RWPE2 (cell line): ENCODE data around the gene BCL7A.

Experiments used
- ATAC-seq: fragments of 200-7000 bp; cut with Tn5 transposase; 3 replicates; pipeline ENCODE4 v1.9.1; 2021; ENCODE audit warnings: low read depth
- DNase-seq: peaks from one replicate; pipeline ENCODE4 v3.0.0-alpha.2; 2020; ENCODE audit warnings: low spot score
- H3K27ac ChIP-seq: fragments of 450-650 bp; 2 replicates; pipeline ENCODE4 v1.5.1; 2017; ENCODE audit warnings: mild to moderate bottlenecking; ENCODE audit not compliant: poor library complexity, severe bottlenecking
- H3K27me3 ChIP-seq: fragments of 250-450 bp; sonication (Bioruptor Pico); 2 replicates; pipeline ENCODE4 v1.5.1; 2021; ENCODE audit warnings: mild to moderate bottlenecking, moderate library complexity; ENCODE audit not compliant: insufficient read depth, poor library complexity, severe bottlenecking
- H3K36me3 ChIP-seq: fragments of 250-450 bp; sonication (Bioruptor Pico); 2 replicates; pipeline ENCODE4 v1.5.1; 2020; ENCODE audit warnings: low read depth, mild to moderate bottlenecking, moderate library complexity
- H3K4me1 ChIP-seq: fragments of 250-450 bp; sonication (Bioruptor Pico); 2 replicates; pipeline ENCODE4 v1.5.1; 2021; ENCODE audit warnings: mild to moderate bottlenecking, moderate library complexity; ENCODE audit not compliant: insufficient read depth, poor library complexity, severe bottlenecking
- H3K4me3 ChIP-seq: fragments of 250-450 bp; sonication (Bioruptor Pico); 2 replicates; pipeline ENCODE4 v1.5.1; 2021; ENCODE audit warnings: mild to moderate bottlenecking, moderate library complexity; ENCODE audit not compliant: severe bottlenecking
- H3K9me3 ChIP-seq: fragments of 250-450 bp; sonication (Bioruptor Pico); 2 replicates; pipeline ENCODE4 v1.5.1; 2021; ENCODE audit warnings: mild to moderate bottlenecking, moderate library complexity; ENCODE audit not compliant: severe bottlenecking
- TF ChIP-seq, protein P1 (sequence below): fragments of 450-650 bp; IDR thresholded peaks from one replicate; pipeline ENCODE4 v1.5.1; 2017; ENCODE audit warnings: mild to moderate bottlenecking, moderate library complexity; ENCODE audit not compliant: poor library complexity, severe bottlenecking

BCL7A gene

DNA sequence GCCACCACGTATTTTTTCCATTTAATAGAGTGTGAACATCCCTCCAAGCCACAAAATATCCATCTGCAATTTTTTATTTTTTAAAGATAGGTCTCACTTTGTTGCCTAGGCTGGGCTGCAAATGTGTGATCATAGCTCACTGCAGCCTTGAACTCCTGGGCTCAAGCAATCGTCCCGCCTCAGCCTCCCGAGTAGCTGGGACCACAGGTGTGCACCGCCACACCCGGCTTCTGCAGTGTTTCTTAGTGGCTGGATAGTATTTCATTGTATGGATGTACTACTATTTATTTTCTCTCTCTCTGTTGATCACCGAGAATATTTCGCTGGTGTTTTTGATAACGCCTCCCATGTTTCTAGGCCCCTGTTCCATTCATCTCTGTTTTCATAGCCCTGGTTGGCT lies 74.3 kb downstream of the BCL7A start:
- peaks cover 30% of the 10 kb centered on the region for H3K4me1 ChIP-seq
- H3K27me3 ChIP-seq: no peaks in the 10 kb centered on the region
- 0 out of 2 replicates have a peak, but pooled peaks cover 4% of the 10 kb centered on the region for H3K36me3 ChIP-seq
- no peaks in the 10 kb centered on the region for H3K9me3 ChIP-seq
- TF ChIP-seq, protein P1, sequence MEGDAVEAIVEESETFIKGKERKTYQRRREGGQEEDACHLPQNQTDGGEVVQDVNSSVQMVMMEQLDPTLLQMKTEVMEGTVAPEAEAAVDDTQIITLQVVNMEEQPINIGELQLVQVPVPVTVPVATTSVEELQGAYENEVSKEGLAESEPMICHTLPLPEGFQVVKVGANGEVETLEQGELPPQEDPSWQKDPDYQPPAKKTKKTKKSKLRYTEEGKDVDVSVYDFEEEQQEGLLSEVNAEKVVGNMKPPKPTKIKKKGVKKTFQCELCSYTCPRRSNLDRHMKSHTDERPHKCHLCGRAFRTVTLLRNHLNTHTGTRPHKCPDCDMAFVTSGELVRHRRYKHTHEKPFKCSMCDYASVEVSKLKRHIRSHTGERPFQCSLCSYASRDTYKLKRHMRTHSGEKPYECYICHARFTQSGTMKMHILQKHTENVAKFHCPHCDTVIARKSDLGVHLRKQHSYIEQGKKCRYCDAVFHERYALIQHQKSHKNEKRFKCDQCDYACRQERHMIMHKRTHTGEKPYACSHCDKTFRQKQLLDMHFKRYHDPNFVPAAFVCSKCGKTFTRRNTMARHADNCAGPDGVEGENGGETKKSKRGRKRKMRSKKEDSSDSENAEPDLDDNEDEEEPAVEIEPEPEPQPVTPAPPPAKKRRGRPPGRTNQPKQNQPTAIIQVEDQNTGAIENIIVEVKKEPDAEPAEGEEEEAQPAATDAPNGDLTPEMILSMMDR: no peak
- no peak overlapping the region for H3K4me3 ChIP-seq
- DNase-seq (no peak), ATAC-seq (no peak)
- H3K27ac ChIP-seq: peak overlapping the region; percentile 91

DNA sequence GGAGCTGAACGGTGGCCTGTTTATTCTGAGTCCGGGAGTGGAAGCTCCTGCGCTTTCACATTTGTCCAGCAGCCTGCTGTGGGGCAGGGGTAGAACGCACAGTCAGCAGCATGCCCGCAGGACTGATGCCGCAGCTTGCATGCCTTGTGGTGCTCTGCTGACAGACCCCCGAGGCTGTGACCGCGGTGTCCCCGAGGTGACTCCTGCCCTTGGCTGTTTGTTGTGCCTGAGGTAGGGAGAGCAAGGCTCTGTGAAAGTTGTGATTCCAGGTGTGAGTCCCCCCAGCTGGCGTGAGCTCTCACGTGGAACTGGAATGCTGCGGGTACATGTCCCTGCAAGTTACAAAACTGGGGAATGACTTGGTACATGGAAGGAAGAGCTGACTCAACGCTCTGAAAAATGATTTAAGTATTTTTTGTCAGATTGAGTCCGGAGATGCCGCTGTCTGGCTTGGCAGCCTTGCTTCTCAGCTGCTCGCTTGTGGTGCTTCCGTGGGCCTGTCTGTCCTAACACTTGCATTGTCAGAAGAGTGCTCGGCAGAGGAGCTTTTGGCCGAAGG lies 75.0 kb downstream of the BCL7A start:
- Histone ChIP-seq H3K9me3 (no peaks in the 10 kb centered on the region), H3K4me1 (peaks cover 31% of the 10 kb centered on the region), H3K36me3 (no peaks in the 10 kb centered on the region), H3K4me3 (peak overlapping the region; percentile 8), H3K27me3 (no peaks in the 10 kb centered on the region), H3K27ac (peak overlapping the region; percentile 91)
- DNase-seq: peak; percentile 81
- TF ChIP-seq, protein P1: no peak
- ATAC-seq: peak; percentile 76

DNA sequence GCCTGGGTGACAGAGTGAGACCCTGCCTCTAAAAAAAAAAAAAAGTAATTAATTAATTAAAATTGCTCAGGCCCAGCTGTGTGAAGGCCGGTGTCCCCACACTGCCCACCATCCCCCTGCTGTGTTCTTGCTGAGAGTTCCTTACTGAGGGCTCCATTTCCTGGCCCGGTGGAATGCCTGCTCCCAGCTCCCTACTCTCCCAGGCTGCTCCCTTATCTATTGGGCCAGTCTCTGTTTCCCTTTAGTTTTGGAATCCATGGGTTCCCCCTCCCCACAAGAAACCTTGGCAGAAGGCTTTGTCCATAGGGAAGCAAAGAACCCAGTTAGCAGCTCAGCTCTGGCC lies 75.9 kb downstream of the BCL7A start:
- H3K27ac ChIP-seq: peak overlapping the region; percentile 91
- no peaks in the 10 kb centered on the region for H3K27me3 ChIP-seq
- H3K36me3 ChIP-seq: peaks cover 9% of the 10 kb centered on the region
- no peaks in the 10 kb centered on the region for H3K9me3 ChIP-seq
- no peak for DNase-seq
- H3K4me3 ChIP-seq: no peak overlapping the region
- TF ChIP-seq, protein P1: no peak
- peaks cover 34% of the 10 kb centered on the region for H3K4me1 ChIP-seq
- ATAC-seq: 0 out of 3 replicates have a peak, but pooled peaks have one; percentile 1

DNA sequence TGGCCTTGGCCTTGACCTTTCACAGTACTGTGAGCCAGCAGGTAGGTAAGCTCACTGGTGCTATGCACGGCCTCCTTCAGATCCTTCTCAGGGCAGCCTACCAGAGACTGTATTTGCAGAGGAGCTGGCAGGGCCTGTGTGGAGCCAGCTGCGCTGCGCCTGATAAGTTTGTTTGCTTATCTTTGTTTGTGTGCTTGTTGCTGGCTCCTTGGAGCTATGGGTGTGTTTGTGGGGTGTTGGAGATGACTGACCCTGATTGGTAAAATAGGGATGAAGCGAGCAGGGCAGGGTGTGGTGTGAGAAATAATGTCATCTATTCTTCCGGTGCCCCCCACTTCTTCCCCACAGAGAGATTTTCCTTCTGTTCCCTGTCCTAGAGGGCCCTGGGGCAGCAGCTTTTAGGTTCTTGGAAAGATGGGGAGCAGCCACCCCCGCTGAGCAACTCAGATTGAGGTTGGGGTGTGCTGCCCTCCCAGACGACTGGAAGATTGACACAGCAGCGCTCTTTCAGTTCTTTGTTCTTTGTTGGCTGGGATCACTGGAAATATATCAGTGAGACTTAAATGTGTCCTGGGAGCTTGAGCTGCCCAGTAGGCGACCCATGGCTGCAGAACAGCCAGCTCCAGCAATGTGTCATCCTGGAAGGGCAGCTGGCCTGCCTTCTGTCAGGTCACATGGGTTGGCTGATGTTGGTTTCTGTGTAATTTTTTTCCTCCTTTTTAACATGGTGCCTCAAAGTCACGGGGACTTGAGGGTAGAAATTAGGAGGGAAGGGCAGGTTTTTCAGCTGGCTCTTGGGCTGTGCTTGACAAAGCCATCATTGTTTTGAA lies 76.5 kb downstream of the BCL7A start:
- ATAC-seq (peak; percentile 43), DNase-seq (no peak)
- H3K27ac ChIP-seq: peak overlapping the region; percentile 91
- peaks cover 10% of the 10 kb centered on the region for H3K36me3 ChIP-seq
- TF ChIP-seq, protein P1: no peak
- no peaks in the 10 kb centered on the region for H3K27me3 ChIP-seq
- H3K4me1 ChIP-seq: peaks cover 34% of the 10 kb centered on the region
- no peak overlapping the region for H3K4me3 ChIP-seq
- H3K9me3 ChIP-seq: no peaks in the 10 kb centered on the region
